HUES64 (cell line): Measurements from ENCODE around the gene P4HTM.

Experiments
- H3K27ac ChIP-seq: 2 replicates; pipeline ENCODE4 v1.7.0; 2013; ENCODE audit warnings: low read depth, low read length, inconsistent platforms
- H3K27me3 ChIP-seq: 2 replicates; pipeline ENCODE4 v1.6.1; 2013; ENCODE audit warnings: mild to moderate bottlenecking, low read length; ENCODE audit not compliant: insufficient read depth
- H3K36me3 ChIP-seq: 2 replicates; pipeline ENCODE4 v1.6.1; 2013; ENCODE audit warnings: mild to moderate bottlenecking, low read length; ENCODE audit not compliant: insufficient read depth
- H3K4me1 ChIP-seq: 2 replicates; pipeline ENCODE4 v1.6.1; 2013; ENCODE audit warnings: mild to moderate bottlenecking, low read length, moderate library complexity; ENCODE audit not compliant: insufficient read depth
- H3K4me3 ChIP-seq: 2 replicates; pipeline ENCODE4 v1.5.1; 2013; ENCODE audit warnings: mild to moderate bottlenecking, low read length, moderate library complexity
- H3K9ac ChIP-seq: 2 replicates; pipeline ENCODE4 v1.6.1; 2013; ENCODE audit warnings: mild to moderate bottlenecking, low read depth, low read length
- H3K9me3 ChIP-seq: 2 replicates; pipeline ENCODE4 v1.6.1; 2013; ENCODE audit warnings: low read depth, low read length; ENCODE audit not compliant: insufficient read depth
- WGBS: fragments of 150-250, 120-280 bp; methylation state at CpG from one replicate; pipeline ENCODE4 v1.1.7; 2013; ENCODE audit warnings: missing lambda C conversion rate; 5-methylcytosine and 5-hydroxymethylcytosine counted together

Gene P4HTM

DNA sequence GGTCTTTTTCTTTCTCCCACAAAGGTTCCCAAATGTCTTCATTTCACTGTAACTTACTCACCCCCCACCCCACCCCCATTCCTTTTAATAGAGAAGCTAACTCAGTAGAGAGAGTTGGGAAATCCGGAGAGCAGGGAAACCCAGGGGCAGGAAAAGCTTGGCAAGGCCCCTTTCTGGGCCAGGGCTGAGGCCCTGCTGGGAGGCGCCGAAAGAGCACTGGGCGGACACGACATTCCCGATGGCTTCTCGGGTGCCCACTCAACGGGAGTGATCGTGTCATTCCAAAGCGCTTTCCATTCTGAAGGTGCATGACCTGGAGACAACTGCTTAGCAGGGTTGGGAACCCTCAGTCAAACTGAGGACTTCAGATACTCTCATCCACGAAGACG lies 29.9 kb downstream of the P4HTM start:
- peaks cover 39% of the 10 kb centered on the region for H3K36me3 ChIP-seq
- peak overlapping the region; percentile 98; the same call in 1 of the 2 replicates for H3K9ac ChIP-seq
- peak overlapping the region; percentile 97 for H3K4me3 ChIP-seq
- 56% methylated on average over 12 of the region's 12 CpGs for WGBS
- H3K9me3 ChIP-seq: no peaks in the 10 kb centered on the region
- no peaks in the 10 kb centered on the region for H3K27me3 ChIP-seq
- no peak overlapping the region for H3K27ac ChIP-seq
- peaks cover 7% of the 10 kb centered on the region; the same call in 1 of the 2 replicates for H3K4me1 ChIP-seq

DNA sequence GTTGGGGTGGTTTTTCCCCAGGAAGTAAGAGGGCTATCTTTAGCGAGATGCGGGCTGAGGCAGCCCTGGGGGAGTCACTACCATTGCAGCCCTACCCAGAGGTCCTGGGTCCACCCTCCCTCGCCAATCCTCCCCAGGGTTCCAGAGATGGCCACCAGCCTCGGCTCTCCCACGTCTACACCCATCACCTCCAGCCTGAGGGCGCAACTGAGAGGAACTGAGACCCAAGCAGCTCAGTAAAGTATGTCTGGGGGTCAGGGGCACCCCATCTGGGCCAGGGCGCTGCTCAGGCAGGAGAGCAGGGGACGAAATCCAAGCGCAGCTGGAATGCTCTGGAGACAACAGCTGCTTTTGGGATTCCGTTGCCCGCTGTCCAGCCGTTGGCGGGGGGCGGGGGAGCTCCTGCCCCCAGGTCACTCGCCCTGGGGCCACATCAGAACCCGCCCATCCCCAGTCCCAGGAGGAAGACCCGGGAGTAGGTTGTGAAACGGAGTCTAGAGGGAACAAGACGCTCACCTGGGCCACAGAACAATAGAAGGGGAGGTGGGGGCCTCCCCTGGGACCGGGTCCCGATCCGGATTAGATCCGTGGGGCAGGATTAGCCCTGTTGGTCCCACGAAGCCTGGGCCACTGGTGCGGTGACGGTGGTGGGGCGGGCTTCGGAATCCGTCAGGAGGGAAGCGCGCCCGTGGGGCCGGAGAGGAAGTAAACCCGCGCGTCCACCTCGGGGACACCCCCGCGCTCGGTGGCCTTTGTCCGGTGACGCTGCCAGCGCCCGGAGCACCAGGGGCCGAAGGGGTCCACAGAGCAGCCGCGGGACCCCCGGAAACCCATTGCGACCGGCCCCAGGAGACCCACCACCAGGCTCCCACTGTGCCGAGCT lies 30.5 kb downstream of the P4HTM start:
- Histone ChIP-seq H3K27ac (peak overlapping the region; percentile 100), H3K4me3 (peak overlapping the region; percentile 97), H3K4me1 (peaks cover 7% of the 10 kb centered on the region; the same call in 1 of the 2 replicates), H3K9ac (peak overlapping the region; percentile 98), H3K9me3 (no peaks in the 10 kb centered on the region), H3K27me3 (no peaks in the 10 kb centered on the region), H3K36me3 (peaks cover 39% of the 10 kb centered on the region)
- 3% methylated on average over 50 of the region's 51 CpGs for WGBS

DNA sequence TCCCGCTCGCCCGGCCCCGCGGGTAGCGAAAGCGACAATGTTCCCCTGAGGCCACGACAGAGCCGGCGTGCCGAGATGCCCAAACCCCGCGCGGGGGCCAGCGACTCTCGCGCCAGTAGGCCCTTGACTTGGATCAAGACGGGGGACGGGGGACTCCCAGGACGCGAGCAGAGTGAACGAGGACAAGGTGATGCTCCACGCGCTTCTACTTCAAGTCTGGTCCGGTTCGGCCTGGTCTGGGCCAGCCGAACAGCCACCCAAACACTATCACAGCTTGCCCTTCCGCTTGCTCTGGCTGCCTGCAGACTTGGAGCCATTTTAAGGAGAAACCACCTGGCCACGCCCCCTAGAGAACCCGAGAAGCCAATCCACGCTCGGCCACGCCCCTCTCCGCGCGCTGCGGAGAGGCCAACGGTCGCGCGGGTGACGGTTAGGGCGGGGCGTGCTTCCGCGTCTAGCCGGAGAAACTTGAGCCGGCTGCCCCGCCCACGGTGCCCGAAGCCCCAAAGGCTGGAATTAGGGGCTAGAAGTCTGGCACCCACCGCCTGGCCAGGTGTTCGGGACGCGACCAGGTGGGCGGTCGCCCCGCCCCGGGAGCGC lies 31.3 kb downstream of the P4HTM start:
- under 1% methylated on average over 60 of the region's 60 CpGs for WGBS
- Histone ChIP-seq H3K27ac (peak overlapping the region; percentile 100), H3K27me3 (no peaks in the 10 kb centered on the region), H3K36me3 (peaks cover 39% of the 10 kb centered on the region), H3K4me3 (peak overlapping the region; percentile 97), H3K9me3 (no peaks in the 10 kb centered on the region), H3K9ac (peak overlapping the region; percentile 98), H3K4me1 (peaks cover 7% of the 10 kb centered on the region; the same call in 1 of the 2 replicates)

DNA sequence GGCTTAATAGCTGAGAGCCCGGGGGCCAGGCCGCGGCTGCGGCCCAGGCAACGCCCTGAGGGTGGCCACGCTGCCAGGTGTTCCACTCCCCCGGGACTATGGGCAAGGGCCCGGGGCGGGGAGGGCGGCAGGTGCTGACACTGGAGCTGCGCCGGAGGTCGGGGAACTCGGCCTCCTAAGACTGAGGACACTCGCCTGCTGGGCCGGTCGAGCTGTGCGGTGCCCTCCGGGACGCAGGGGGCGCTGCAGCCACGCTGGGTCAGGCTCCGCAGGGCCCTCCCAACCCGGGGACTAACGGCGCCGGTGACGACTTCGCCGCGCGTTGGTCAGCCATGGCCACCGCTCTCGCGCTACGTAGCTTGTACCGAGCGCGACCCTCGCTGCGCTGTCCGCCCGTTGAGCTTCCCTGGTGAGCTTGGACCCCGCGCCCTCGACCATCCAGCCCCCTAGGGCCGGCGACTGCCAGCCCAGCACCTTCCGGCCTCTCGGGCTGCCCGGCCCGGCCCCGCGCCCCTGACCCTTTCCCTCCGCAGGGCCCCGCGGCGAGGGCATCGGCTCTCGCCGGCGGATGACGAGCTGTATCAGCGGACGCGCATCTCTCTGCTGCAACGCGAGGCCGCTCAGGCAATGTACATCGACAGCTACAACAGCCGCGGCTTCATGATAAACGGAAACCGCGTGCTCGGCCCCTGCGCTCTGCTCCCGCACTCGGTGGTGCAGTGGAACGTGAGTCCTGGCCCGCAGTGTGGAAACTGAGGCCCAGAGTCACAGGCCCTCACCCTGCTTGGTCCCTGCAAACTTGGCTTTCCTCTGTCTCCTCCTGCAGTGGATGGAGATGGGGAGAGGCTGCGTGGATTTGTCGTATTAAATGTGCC lies 32.0 kb downstream of the P4HTM start, which contains the start of gene NDUFAF3:
Gene NDUFAF3 (plus strand): TSS at position 309 of the 875 bp plus-strand sequence. CDS start 24 bp downstream, at position 333.
- H3K9ac ChIP-seq: peak within 1 kb of the TSS; percentile 98
- peak within 1 kb of the TSS; percentile 100 for H3K27ac ChIP-seq
- H3K4me1 ChIP-seq: peaks cover 7% of the 10 kb centered on the region; the same call in 1 of the 2 replicates
- peaks cover 41% of the 10 kb centered on the region for H3K36me3 ChIP-seq
- no peaks in the 10 kb centered on the region for H3K9me3 ChIP-seq
- under 1% methylated on average over 83 of the region's 83 CpGs for WGBS
- peak within 1 kb of the TSS; percentile 97 for H3K4me3 ChIP-seq
- no peaks in the 10 kb centered on the region for H3K27me3 ChIP-seq

DNA sequence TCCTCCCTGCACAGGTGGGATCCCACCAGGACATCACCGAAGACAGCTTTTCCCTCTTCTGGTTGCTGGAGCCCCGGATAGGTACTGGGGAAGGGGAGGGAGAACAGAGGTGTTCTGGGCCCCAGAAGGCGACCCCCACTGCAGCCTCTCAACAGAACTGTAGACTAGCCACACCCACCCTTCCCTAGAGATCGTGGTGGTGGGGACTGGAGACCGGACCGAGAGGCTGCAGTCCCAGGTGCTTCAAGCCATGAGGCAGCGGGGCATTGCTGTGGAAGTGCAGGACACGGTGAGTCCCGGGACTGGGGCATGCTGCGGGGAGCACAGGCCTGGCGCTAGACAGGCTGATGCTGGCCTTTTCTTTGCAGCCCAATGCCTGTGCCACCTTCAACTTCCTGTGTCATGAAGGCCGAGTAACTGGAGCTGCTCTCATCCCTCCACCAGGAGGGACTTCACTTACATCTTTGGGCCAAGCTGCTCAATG lies 32.7 kb downstream of the P4HTM start:
- Histone ChIP-seq H3K27me3 (no peaks in the 10 kb centered on the region), H3K4me3 (peak overlapping the region; percentile 97), H3K9ac (peak overlapping the region; percentile 98), H3K27ac (peak overlapping the region; percentile 100), H3K9me3 (no peaks in the 10 kb centered on the region), H3K4me1 (peaks cover 7% of the 10 kb centered on the region; the same call in 1 of the 2 replicates), H3K36me3 (peaks cover 48% of the 10 kb centered on the region)
- 35% methylated on average over 9 of the region's 12 CpGs for WGBS

DNA sequence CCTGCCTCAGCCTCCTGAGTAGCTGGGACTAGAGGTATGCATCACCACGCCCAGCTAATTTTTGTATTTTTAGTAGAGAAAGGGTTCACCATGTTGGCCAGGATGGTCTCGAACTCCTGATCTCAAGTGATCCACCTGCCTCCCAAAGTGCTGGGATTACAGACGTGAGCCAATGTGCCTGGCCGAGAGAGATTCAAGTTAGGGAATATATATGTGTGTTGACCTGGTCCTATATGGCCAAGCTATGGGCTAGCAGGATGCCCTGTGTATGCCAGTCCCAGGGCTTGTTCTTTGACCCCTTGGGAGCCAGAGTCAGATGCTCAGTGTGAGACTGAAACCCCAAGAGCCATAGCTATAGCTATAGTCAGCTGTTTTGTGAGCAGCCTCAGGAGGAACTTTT lies 33.7 kb downstream of the P4HTM start:
- Histone ChIP-seq H3K9ac (no peak overlapping the region), H3K9me3 (no peaks in the 10 kb centered on the region), H3K27ac (no peak overlapping the region), H3K36me3 (peaks cover 54% of the 10 kb centered on the region), H3K27me3 (no peaks in the 10 kb centered on the region), H3K4me1 (peaks cover 13% of the 10 kb centered on the region; the same call in 1 of the 2 replicates), H3K4me3 (no peak overlapping the region)
- 95% methylated on average over 4 of the region's 4 CpGs for WGBS

DNA sequence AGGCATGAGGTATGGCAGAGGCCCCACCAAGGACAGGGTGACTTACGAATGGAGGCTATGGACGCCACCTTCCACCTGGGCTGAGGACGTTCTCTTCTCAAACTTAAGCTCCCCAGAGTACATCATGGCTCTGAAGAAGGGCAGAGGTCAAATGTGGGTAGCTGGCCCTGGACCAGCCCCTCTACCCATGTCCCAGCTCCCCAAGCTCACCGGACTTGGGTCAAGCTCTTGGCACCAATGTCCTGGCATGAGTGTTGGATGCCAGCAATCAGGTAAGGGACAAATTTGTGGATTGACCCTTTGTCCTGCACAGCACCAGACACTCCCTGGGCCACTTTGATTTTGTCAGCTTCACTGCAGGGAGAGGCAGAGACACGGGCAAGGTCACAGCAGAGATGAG lies 34.4 kb downstream of the P4HTM start:
- Histone ChIP-seq H3K4me3 (no peak overlapping the region), H3K27me3 (no peaks in the 10 kb centered on the region), H3K9ac (no peak overlapping the region), H3K4me1 (peaks cover 13% of the 10 kb centered on the region; the same call in 1 of the 2 replicates), H3K27ac (no peak overlapping the region), H3K36me3 (peaks cover 54% of the 10 kb centered on the region), H3K9me3 (no peaks in the 10 kb centered on the region)
- WGBS: 87% methylated on average over 5 of the region's 5 CpGs

DNA sequence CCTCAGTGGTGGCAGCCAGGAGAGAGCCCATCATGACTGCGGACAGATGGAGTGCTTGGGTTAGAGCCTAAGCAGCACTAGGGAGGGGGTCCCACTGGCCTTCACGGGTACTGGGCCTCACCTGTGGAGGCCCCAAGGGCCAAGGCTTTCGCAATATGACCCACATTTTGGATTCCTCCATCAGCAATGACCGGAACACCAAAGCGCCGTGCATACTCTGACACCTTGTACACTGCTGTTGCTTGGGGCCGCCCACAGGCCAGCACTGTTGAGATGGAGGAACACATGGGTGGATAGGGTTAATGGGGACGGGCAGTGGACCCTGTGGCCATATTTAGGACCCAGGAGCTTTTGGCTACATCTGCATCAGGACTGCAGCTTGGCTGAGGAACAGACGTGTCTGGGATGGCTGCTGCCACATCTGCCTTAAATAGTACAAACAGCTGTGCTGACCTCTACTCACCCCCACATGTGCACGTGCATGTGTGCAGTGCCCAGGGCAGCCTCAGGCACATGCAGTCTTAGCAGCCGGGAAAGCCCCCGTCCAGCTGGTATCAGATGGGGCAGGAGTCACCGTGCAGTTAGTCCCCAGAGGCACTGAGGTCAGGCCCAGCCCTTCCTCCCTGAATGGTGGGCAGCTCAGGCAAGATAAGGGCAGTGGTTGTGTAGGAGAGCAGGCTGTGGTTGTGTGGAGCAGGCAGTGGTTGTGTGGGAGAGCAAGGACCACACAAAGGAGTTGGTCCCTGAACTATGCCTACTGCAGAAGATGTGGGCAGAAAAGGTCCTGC lies 35.2 kb downstream of the P4HTM start:
- H3K36me3 ChIP-seq: peaks cover 61% of the 10 kb centered on the region
- no peaks in the 10 kb centered on the region for H3K9me3 ChIP-seq
- no peak overlapping the region for H3K4me3 ChIP-seq
- H3K27ac ChIP-seq: no peak overlapping the region
- peaks cover 13% of the 10 kb centered on the region; the same call in 1 of the 2 replicates for H3K4me1 ChIP-seq
- no peak overlapping the region for H3K9ac ChIP-seq
- 95% methylated on average over 13 of the region's 13 CpGs for WGBS
- H3K27me3 ChIP-seq: no peaks in the 10 kb centered on the region

DNA sequence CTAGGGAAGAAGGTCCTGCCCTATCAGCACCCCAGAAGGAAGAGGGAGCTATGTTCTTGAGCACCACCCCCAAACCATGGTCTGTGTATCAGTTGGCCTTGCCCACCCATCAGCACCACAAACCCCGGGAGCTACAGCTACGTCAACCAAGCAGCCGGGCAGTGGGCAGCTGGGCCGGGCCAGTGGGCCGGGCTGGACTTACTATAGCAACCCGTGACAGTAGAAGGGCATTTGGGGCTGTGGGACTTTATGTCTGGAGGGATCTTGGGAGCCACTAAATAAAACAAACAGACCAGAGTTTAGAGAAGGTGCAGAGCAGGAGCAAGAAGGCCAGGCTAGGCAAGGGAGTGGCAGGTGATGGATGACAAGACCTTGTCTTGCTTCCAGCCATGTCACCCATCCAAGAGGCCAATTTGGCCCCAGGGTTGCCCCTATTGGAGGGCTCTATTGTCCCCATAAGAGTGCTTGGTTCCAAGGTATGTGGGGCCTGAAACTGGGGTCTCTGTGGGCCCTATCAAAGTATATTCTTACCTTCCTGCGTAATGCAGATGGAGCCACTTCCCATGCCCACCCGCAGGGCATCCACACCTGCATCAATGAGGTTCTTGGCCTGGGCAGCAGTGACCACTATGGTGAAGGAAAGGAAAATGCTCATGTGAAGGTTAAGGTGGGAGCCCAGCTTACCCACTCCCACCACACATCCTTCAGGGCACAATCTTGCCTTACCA lies 35.9 kb downstream of the P4HTM start:
- Histone ChIP-seq H3K4me1 (peaks cover 13% of the 10 kb centered on the region; the same call in 1 of the 2 replicates), H3K27me3 (no peaks in the 10 kb centered on the region), H3K9me3 (no peaks in the 10 kb centered on the region), H3K4me3 (no peak overlapping the region), H3K36me3 (peaks cover 69% of the 10 kb centered on the region), H3K9ac (no peak overlapping the region), H3K27ac (no peak overlapping the region)
- WGBS: 97% methylated on average over 8 of the region's 8 CpGs
